Measurements from ENCODE around the gene AK8. TPM values are rescaled to one million over a fixed set of nuclear protein-coding genes. Genes with fewer than 3 reads are reported as not detected.
A peak's percentile ranks its signal among the peaks of the same experiment; 100 is the strongest.

The AK8 gene, protein sequence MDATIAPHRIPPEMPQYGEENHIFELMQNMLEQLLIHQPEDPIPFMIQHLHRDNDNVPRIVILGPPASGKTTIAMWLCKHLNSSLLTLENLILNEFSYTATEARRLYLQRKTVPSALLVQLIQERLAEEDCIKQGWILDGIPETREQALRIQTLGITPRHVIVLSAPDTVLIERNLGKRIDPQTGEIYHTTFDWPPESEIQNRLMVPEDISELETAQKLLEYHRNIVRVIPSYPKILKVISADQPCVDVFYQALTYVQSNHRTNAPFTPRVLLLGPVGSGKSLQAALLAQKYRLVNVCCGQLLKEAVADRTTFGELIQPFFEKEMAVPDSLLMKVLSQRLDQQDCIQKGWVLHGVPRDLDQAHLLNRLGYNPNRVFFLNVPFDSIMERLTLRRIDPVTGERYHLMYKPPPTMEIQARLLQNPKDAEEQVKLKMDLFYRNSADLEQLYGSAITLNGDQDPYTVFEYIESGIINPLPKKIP
- total RNA-seq (1 to 10 TPM in 1 of 9 donors, under 1 TPM in 1, not detected in 7; 0.61 to 1.4 TPM), polyA plus RNA-seq (not detected)
- long read RNA-seq, donor 1, partial matches to known transcripts = 0 of 2 reads
- long read RNA-seq, donor 1, other reads (novel, unspliced or antisense) = 1 of 2 reads
- long read RNA-seq, donor 2 = 0 reads
- long read RNA-seq, donor 3 = 0 reads

DNA sequence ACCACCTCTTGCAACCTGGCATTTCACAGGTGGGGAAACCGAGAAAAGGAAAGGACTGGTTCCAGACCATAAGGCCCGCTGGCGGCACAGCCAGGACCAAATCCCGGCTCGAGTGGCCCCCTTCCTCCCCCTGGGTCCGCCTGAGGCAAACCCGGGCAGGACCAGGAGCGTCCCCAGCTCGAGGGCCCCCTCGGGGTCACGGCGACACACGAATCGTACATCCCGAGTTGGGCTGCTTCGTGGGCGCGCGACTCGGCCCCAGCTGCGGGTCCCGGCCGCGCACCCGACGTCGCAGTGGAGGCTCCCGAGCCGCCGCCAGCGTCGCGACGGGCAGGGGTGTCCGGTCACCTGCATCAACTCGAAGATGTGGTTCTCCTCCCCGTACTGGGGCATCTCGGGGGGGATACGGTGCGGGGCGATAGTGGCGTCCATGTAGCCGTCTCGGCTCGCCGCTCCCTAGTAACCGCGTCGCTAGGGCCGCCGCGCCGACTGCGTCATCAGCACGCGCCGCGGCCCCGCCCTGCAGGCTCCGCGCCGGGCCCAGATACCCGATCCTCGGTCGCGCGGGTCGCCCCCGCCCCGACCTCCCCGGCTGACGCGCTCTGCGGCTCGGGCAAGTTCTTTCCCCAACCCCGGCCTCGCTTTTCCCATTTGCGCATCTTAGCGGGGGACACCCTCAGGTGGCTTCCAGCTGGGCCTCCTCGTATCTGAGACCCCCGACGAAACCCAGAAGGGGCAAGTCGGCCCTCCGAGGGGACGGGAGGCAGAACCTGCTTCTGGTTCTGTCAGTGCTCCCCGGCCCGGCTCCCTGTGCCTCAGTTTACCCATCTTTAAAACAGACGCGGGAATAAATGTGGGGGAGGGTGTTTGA, at the start of gene AK8:
AK8 (minus strand) TSS at position 461 of the 871 bp plus-strand sequence; CDS start at position 432, 29 bp downstream.
- H3K36me3 ChIP-seq = no peaks in the 10 kb centered on the region
- WGBS, 4 donors = 0 to 2% (median 1%) methylated on average over 44 to 89 of the region's 89 CpGs
- peak within 1 kb of the TSS; percentile 75 to 100 (median 95) for H3K4me3 ChIP-seq
- peak within 1 kb of the TSS; percentile 15 to 86 (median 80) for H3K27ac ChIP-seq
- H3K4me1 ChIP-seq = peaks cover 0 to 23% (median 5%) of the 10 kb centered on the region in 12 donors
- ATAC-seq (peak; percentile 71 to 93 (median 86)), DNase-seq (peak; percentile 67 to 88 (median 77))
- intact Hi-C loops (cut with DNase I) = loop anchor here in 1 of 10 donors (5.0 kb wide), 1 partner anchor 206 kb away; the partner anchor contains the start of gene GTF3C4
- H3K27me3 ChIP-seq = no peaks in the 10 kb centered on the region
- no peaks in the 10 kb centered on the region for H3K9me3 ChIP-seq
- TF ChIP-seq, protein P1, sequence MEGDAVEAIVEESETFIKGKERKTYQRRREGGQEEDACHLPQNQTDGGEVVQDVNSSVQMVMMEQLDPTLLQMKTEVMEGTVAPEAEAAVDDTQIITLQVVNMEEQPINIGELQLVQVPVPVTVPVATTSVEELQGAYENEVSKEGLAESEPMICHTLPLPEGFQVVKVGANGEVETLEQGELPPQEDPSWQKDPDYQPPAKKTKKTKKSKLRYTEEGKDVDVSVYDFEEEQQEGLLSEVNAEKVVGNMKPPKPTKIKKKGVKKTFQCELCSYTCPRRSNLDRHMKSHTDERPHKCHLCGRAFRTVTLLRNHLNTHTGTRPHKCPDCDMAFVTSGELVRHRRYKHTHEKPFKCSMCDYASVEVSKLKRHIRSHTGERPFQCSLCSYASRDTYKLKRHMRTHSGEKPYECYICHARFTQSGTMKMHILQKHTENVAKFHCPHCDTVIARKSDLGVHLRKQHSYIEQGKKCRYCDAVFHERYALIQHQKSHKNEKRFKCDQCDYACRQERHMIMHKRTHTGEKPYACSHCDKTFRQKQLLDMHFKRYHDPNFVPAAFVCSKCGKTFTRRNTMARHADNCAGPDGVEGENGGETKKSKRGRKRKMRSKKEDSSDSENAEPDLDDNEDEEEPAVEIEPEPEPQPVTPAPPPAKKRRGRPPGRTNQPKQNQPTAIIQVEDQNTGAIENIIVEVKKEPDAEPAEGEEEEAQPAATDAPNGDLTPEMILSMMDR (IDR thresholded peaks at IDR 0.05) = no peak
- TF ChIP-seq POLR2A (IDR thresholded peaks at IDR 0.05) = no peak

DNA sequence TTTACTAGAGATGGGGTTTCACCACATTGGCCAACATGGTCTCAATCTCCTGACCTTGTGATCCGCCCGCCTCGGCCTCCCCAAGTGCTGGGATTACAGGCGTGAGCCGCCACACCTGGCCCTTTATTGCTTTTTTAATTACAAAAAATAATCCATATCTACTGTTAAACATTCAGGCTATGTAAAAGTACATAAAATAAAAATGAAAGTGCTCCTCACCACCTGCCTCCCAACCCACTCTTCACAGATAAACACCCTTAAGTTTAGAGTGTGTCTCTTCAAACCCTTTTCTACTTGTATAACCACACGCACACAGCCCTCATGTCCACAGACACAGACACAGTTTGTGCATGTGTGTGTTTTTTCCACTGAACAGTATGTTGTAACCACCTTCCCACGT, 49.6 kb upstream of the AK8 start:
- TF ChIP-seq POLR2A (IDR thresholded peaks at IDR 0.05) = no peak
- TF ChIP-seq, protein P1 (IDR thresholded peaks at IDR 0.05) = no peak
- Histone ChIP-seq H3K36me3 (peaks cover 0 to 92% (median 69%) of the 10 kb centered on the region in 9 donors), H3K4me1 (no peaks in the 10 kb centered on the region), H3K27me3 (no peaks in the 10 kb centered on the region), H3K27ac (no peak overlapping the region), H3K9me3 (no peaks in the 10 kb centered on the region), H3K4me3 (no peak overlapping the region)
- 88 to 97% (median 93%) methylated on average over 7 of the region's 7 CpGs for WGBS, 4 donors
- ATAC-seq (no peak), DNase-seq (no peak)
- intact Hi-C loops (cut with DNase I) = no loop called here

DNA sequence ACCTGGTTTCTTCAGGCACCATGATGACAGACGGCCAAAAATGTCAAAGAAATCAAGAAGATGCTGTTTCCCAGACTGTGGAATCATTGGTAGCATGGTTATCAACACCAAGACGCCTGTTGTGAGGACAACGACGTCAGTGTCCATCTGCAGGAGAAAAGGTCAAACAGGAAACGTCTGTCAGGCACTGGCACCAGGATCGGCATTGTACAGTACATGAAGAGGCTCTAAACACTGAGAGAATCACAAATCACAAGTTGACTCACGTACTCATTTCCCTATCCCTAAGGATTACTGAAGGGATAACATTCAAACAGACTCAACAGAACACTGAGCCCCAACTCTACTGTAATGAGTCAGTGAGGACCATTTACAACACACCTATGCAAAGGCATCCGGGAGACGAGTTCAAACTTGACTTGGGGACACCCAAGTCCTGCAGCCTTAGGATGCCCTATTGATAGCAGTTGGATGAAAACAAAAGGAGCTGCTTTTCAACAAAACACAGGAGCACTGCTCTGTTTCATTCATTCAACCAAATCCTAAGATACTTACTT, 45.3 kb upstream of the AK8 start:
- peak in 1 of 4 donors; percentile 10 for ATAC-seq
- no peak for TF ChIP-seq POLR2A (IDR thresholded peaks at IDR 0.05)
- TF ChIP-seq, protein P1 (IDR thresholded peaks at IDR 0.05) = no peak
- peaks cover 0 to 13% (median 0%) of the 10 kb centered on the region in 12 donors for H3K4me1 ChIP-seq
- no peaks in the 10 kb centered on the region for H3K9me3 ChIP-seq
- WGBS, 4 donors = 68 to 80% (median 69%) methylated on average over 9 of the region's 9 CpGs
- no peak overlapping the region for H3K4me3 ChIP-seq
- no peaks in the 10 kb centered on the region for H3K27me3 ChIP-seq
- peaks cover 0 to 100% (median 99%) of the 10 kb centered on the region in 9 donors for H3K36me3 ChIP-seq
- intact Hi-C loops (cut with DNase I) = no loop called here
- no peak for DNase-seq
- no peak overlapping the region for H3K27ac ChIP-seq
